GM18909 (cell line): ENCODE results near the gene PROX1.

ENCODE experiments used
- ATAC-seq: cut with Tn5 transposase; IDR thresholded peaks from one replicate; pipeline ENCODE4 v1.9.1; 2021; ENCODE audit warnings: mild to moderate bottlenecking; ENCODE audit not compliant: unreplicated experiment, poor library complexity

PROX1 gene

GRCh38 chr1:213977909-213978308, 9.9 kb upstream of the PROX1 start:
- no peak for ATAC-seq

GRCh38 chr1:213979751-213980586, 7.8 kb upstream of the PROX1 start:
- ATAC-seq: no peak

- no peak for ATAC-seq
Observed at GRCh38 chr1:213980906-213981305, 6.9 kb upstream of the PROX1 start.

DNA sequence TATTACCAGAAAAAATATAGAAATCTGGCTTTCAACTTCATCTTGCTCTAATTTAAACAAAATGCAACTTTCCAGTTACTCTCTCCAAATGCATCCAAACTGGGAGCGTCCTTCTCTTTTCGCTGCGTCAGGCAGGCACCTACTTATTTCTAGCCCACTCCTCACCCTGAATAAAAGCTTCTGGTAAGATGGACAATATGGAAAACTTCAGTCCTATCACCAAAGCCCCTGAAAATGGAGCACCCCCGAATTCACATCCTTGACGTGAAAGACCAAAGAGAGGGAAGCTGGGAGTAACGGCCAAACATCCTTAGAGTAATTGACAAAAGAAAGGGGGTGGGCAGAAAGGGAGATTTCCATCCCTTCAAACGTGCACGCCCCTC, 5.5 kb upstream of the PROX1 start:
- ATAC-seq: no peak

- no peak for ATAC-seq
Observed at GRCh38 chr1:213982672-213983492, 4.9 kb upstream of the PROX1 start.

- ATAC-seq: no peak
Observed at GRCh38 chr1:213983493-213984386, 4.0 kb upstream of the PROX1 start.

GRCh38 chr1:213984387-213985208, 3.2 kb upstream of the PROX1 start:
- ATAC-seq: no peak

DNA sequence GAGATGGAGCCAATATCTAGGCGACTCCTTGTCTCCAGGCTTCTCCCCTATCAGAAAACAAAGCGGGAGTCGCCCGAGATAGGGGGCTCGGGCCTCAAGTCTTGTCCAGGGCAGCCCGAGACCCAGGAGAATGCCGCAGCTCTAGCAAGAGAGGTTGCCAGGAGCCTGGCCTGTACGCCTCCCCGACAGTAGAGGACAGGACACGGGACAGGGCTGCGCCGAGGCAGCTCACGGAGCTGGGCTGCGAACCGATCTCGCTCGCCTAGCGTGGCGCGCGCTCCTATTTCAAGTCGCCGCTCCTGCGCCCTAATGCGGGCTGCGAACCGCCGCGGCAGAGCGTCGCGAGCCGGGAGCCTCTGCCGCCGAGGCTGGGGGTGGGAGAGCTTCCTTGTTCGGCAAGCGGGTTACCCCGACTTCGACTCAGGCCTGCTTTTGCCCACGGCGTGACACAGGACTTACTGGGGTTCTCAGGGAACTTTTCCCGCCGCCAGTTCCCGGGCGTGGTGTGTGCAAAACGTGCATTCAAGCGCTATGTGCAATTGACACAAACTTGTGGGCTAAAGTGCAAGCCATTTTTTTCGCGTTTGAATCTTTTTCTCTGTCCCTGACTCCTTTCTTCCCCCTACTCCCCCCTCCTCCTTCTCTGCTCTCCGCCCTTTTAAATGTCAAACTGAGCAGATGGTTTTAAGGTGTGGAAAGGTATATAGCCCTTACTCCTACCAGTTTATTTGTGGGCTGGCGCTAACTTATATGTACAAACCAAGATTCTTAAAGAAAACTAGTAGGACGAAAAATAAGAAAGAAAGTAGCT, 2.4 kb upstream of the PROX1 start:
- no peak for ATAC-seq

DNA sequence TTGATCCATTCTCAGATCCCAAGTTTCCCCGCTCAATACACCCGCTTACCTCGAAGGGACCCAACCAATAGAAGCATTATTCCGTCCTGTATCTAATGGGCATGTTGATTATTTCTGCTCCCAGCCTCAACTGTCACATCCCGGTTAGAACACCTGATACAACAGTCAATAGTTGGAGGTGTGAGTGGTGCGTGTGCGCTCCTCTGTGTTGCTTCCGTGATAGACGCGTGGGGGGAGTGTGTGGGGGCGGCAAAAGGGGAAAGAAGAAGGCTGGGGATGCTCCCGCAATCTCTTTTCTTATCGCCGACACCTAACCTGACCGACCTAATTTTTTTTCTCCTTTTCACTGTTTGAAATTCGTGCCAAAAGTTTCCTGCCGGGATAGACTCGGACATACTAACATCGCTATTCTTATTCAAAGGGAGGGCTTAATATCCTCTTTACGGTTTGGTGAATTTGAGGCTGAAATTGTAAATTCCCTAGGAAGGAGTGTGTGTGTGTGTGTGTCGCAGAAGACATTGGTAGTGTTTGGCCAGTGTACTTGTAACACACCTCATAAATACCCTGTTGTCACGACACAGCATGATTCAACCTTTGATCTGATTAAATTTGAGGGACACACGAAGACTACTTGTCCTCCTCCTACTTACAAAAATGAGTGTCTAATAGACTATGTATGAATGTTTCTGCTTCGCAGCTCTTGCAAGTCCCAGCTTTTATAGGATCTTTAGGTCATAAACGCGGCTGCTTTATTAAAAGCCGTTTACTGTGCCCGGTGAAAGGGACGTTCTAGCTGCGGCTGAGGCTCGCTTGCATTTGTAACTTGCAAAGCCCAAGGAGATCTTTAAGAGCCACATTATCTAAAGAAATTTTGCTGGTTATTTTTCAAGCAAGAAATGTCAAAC, 1.5 kb upstream of the PROX1 start:
- ATAC-seq: no peak

DNA sequence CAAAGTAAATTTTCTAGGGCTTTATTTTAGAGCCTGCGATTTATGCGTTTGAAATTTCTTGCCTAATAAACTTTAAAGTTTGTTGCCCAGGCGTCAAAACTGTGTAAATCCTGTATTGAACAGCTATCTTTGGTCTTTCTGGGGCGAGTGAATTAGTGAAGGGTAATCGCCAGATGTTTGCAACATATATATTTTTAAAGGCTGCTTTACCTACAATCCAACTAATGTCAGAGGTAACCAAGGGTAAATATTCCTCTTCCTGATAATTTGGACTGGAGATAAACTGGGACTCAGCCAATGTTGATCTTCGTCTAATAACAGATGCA, 885 bp upstream of the PROX1 start:
- ATAC-seq: no peak

DNA sequence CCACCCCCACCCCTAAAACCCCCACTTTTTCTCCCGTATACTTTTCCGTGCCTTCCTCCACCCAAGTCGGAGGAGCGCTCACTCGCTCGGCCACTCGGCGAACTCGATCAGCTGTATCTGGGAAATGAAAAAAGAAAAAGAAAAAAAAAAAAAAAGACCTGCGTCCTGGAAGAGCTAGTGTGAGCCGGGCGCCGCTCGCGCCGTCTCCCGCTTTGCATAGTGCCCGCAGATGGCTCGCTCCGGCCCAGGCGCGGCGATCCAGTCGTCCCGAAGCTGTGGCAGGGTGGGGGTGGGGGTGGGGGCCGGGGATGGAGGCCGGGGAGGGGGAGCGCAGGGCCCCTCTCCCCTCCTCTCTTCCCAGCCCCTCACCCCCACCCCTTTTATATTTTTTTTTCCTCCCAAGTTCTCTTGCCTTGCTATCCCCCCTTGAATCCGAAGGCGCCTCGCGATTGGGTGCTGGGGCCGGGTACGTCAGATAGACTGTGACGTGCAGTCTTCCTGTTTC, 299 bp upstream of the PROX1 start:
- ATAC-seq: peak; percentile 79

DNA sequence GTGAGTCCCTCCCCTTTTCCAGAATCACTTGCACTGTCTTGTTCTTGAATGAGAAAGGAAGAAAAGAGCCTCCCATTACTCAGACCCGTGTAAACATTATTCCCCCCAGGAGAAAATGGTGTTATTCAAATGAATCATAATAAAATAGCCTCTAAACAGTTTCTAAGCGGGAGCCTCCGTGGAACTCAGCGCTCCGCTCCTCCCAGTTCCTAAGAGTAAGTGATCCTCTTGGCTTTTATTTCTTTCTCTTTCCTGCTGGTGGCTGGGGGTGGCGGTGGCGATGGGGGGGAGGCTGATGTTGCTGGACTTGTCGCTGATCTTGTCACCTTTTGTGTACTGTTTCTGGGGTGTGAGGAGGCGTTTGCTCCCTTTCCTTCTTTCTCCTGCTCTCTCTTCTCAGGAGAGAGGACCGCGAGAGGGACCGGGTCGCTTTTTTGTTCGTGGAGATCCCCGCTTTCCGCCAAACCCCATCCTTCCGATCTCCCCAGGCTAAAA, 781 bp downstream of the PROX1 start:
- ATAC-seq: no peak

DNA sequence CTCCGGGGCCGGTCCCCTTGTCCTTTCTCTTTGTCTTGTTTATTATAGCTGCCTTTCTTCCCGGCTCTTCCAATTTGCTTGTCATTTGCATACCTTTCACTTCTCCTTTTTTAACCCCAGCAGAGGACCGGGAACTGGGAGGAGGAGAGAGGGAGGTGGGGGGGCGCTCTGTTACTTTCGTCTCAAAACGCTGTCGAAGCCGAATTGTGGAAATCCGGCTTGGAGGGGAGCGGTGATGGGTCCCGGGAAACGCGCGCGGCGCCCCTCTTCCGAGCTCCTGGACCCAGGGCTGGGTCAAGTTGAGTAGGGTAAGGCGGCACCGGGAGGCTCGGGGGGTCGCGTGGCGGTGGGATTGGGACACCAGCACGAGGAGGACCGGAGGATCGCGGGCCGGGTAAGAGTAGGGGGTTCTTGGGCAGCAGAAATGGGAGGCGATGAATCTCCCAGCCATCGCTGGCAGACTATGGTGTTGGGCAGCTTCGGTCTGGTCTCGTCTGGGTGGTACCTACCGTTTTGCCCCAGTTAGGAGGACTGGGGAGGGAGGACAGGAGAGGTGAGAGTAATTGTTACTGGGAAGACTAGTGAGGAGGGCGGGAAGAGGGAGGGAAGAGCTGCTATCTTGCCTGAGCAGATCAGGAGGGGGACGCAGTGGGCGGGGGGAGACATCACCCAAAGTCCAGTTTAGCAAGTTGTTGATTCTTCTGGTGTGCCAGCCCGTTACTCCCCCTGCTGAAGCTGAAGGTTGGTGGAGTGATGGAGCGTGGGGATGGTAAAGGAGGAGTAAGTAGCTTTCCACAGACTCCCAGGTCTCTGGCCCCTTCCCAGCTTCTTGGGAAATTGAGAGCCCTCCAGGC, 1.5 kb downstream of the PROX1 start:
- ATAC-seq: no peak

DNA sequence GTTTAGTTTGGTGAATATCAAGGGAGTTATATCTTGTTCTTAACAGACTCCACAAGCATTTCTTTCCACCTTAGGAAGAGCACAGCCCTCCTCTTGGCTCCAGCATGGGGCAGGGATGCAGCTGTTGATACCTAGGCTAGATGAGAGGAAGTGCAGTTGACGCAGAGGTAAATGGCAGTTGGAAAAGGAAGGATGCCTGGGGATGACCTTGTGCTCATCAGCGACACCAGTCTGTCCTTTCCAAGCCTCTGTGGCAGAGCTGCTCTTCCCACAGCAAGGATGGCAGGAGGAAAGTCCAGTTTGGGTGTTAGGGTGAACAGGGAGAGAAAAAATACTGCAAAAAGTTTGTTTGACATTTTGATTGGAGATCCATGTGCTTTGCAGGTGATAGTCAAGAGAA, 6.2 kb downstream of the PROX1 start:
- no peak for ATAC-seq

- ATAC-seq: no peak
Observed at GRCh38 chr1:213994888-213995287, 7.1 kb downstream of the PROX1 start.

- no peak for ATAC-seq
Observed at GRCh38 chr1:213995603-213996002, 7.8 kb downstream of the PROX1 start.
